NOMO-1 (cell line): Measurements from ENCODE around the gene CACNA1C.

ENCODE experiments used
- DNase-seq, 2 experiments: peaks; one replicate each; lab custom pipeline; 2025; ENCODE audit not compliant: unreplicated experiment in 2 of 2; lab: John Stamatoyannopoulos, UW

CACNA1C gene

DNA sequence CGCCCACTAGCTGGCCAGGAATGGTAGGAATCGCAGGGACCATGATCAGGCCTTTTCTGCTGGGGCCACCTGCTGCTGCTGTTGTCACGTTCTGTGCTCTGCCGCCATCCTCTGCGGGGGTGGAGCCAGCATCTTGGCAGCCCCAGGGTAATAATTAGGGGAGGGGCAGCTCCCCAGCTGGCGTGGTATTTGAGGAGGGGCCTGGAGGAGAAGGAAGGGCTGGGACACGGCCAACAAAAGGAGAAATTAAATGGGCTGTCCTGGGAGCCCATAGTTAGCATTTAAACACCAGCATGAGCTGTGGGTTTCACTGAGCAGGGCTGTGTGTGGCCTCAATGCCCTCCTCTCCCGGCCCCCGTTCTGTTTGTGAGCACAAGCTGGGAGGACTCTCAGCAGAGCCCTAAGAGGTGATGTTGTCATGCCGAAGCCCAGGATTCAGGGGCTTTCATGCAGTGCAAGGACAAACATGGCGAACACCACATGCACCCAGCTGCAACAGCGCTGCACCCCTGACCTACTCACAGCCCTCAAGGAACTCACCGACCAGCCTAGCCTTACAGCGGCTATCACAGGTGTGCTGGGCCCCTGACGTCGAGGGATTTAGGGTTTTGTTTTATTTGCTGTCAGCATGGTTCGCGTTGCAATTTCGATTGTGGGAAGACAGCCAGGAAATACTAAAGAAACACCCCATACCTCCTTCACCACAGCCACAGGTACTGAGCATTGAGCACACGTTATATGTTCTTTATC, 324.3 kb downstream of the CACNA1C start:
- DNase-seq, result no peak

DNA sequence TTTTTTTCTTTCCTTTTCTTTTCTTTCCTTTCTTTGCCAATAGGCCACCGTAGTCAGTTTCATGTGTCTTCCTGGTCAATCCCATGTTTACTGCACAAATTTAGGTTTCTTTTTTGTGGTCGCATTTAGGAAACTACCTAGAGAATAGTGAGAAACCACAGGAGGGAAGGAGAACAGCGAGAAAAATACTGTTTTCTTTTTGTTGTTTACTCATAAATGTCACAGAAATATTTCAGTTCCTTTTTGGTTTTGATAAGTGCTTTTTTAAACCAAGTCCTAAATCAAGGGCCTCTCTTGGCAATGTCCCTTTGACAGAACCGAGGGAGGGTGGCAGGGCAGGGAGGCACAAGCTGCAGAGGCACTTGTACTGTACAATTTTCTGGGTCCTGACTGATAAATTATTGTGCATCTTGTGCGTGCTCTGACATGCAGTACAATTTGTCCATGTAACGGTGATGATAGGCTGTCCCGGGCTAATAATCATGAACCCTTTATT, 326.1 kb downstream of the CACNA1C start:
- DNase-seq, result peak in 1 of 2 experiments; percentile 17

DNA sequence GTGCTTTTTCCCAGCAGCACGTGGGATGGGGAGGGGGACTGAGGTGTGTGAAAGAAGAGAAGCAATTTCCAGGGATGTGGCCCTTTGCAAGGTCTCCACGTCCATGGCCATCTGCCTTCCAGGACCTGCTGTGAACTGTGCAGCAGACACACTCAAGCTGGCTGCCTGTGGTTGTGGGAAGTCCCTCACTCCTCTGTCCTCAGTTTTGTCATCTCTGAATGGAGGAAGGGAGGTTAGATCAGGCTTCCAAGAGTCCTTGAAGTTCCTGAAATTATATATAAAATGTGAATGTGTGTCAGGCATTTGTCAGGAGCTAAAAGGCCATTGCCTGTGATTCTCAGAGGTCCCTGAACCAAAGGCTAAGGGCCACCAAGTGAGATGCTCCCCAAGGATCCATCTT, 328.2 kb downstream of the CACNA1C start:
- no peak for DNase-seq

DNA sequence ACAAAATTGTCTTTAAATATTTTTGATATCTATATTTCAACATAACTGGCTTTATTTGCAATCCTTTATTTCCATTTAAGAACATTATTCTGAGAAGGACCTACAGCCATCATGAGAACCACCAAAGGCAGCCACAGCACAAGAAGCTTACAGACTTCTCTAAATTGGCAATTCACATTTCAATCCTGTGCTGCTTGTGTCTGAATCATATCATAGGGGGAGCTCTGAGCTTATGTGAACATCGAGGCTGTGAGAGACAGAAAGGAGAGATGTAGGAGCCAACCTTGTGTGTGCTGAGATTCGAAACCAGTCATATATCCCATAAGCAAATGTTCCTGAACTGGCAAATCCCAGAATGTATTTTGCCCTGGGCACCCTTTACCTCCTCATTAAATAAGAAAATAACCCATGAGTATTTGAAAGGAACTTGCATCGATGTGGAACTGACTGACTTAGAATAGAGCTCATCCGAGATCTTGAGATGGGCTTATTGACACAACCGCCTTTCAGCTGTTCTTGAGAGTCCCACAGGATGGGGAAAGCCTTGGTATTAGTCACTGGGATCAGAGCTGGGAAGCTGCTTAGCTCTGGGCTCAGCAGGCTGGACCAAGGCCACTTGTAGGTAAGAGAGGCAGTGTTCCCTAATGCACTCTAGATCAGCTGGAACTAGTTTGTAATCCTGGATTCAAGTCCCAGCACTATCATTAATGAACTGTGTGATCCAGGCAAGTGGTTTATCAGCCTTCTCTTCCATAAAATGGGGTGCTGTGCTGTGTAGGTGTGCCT, 329.8 kb downstream of the CACNA1C start:
- DNase-seq, result peak in 1 of 2 experiments; percentile 46

DNA sequence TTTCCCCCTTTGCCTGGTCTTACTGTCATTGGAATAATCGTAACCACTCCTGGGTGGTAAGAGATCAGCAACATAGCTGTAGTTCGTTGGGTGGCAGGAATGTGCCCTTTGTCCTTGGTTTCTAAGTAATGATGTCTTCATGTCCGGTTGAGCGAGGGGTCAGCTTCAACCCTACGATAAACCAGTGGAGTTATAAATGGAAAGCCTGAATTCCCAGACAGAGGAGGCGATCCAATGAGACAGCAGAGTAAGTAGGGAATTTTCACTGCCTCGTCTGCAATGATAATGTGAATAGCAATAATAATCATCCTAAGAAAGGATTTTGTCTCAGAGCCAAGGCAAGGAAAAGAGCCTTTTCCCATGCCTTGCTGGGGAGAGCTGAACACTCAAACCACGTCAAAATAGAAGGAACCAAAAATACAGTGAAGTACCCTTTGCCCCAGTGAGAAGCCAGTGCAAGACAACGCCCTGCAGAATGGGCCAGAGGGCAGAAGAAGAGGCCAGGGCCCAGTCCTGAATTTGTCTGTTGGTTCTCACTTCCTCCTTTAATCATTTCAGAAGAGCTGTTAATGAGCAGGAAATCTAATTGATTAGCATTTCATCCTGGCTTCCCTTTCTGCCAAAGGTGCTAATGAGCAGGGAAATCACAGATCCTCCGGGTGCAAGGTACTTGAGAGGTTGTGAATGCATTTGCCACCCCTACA, 330.7 kb downstream of the CACNA1C start:
- DNase-seq, result peak; percentile 62 to 73

DNA sequence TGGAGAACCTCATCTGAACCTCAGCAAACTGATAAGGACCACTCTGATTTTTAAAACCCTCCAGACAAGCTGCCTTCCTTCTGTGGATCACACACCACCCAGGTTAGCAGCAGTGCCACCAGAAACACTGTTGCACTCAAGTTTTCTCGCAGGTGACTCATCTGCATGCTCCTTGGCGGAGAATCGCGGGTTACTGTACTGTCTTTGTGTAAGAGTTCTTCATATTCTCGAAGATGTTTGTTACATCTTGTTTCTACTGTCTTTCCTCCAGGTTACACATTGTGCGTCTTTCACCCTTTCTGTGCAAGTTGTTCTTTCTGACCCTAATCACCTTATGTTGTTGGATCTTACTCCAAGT, 331.2 kb downstream of the CACNA1C start:
- no peak for DNase-seq

DNA sequence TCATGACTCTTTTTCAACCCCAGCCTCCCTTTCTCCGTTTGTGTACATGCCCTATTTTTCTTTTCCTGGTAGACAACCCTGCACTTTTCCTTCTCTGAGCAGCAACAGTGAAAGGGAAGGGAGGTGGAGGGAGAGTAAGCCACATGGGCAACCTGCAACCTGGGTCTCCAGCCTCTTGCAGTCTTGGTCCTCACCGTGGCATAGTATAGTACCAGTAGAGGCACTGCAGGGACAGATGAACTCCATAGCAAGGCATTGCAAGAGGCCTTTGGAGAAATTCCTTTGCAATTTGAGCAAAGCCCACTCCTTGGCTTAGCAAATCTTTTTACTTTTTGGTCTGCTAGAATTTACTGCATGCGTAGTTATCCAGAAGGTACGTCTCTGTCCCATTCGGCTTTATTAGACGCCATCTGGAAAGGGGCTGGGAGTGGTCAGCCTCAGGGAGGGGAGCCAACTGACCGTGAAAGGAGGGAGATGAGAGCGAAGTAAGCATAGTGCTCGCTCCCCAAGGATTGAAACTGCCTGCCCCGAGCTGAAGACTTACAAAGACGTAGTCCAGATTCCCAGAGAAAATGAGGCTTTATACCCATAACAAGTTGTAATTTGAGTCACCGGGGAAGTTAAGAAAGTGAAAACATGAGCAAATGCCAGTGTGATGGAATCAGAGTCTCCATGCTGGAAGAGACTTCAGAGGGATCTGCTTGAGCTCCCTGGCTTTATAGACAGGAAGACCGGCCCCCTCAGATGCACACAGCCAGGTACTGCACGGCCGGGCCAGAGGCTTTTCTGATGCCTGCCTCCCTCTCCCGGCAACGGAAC, 332.0 kb downstream of the CACNA1C start:
- no peak for DNase-seq

DNA sequence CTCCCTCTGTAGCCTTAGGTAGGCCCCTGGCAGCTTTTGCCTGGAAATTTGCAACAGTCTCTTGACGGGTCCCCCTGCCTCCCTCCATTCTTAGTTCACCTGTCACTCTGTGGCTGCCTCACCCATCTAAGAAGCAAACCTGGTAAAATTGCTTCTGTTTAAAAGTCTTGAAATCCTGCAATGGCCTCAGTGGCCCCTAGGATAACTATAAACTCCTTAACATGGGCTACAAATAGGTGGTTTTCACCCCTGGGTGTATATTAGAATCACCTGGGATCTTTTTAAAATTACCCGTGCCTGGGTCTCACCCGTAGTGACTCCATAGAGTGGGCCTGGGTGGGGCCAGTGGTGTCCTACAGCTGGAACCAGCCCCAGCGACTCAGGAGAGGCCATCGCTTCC, 332.7 kb downstream of the CACNA1C start:
- no peak for DNase-seq

DNA sequence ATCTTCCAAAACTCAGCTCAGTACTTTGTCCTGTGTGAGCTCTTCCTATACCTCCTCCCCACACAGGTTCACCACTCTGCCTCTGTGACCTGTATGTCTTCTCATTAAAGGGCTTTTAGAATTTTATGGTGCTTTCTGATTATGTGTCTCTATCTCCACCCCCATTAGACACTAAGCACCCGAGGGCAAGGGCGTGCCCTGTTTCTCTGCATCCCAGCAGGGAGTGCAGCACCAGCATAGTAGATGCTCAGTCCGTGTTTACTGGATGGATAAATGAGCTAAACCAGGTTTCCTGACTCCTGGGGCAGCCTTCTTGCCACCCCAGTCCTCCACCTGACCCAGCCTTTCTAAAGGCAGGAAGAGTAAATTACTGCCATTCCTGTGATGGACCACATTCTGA, 333.8 kb downstream of the CACNA1C start:
- DNase-seq, result no peak

DNA sequence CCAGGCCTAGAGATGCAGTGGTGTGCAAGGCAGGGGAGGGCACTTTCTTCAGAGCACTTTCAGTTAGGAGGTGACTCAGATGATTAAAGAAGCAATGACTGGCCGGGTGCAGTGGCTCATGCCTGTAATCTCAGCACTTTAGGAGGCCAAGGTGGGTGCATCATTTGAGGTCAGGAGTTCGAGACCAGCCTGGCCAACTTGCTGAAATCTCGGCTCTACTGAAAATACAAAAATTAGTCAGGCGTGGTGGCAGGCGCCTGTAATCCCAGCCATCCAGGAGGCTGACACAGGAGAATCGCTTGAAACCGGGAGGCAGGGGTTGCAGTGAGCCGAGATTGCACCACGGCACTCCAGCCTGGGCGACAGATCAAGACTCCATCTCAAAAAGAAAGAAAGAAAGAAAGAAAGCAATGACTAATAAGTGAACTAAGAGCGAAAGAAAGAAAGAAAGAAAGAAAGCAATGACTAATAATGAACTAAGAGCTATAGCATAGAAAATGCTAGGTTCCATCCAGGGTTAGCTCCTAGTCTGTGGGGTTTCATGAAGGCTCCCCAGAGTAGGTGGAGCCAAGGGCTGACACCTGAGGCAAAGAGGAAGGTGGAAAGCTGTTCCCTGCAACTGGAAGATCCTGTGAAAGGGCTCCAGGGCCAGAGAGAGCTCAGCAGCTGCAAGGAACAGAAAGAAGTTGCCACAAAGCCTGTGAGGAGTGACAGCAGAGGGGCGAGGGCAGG, 334.5 kb downstream of the CACNA1C start:
- no peak for DNase-seq

DNA sequence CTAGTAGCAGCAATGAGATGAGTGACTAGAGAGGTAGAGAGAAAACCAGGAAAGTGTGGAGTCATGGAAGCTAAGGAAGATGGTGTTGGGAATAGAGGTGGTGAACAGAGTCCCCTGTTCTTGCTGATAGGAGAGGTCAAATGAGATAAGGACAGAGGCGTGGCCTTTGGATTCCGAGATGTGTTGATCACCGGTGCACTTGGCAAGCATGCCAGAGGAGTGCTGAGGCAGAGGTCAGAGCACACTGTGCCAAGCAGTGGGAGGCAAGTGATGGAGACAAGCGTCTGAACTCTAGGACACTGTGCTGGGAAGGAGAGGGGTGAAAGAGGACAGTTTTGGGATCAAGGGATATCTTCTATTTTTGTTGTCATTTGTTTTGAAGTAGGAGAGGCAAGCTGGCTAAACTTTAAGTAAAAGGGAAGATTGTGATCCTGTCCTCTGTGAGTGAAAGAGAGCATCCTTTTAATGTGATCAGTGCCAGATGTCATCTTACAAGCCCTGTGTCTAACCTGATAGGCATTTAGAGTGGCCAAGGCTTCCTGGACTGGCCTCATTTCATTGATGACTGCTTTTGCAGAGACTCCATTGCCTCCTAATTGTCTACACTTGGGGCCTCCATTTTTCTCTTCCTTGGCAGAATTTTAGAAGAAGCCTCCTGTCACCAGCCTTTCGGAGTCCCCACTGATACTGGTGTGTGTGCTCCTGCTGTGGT, 336.4 kb downstream of the CACNA1C start:
- DNase-seq, result no peak

DNA sequence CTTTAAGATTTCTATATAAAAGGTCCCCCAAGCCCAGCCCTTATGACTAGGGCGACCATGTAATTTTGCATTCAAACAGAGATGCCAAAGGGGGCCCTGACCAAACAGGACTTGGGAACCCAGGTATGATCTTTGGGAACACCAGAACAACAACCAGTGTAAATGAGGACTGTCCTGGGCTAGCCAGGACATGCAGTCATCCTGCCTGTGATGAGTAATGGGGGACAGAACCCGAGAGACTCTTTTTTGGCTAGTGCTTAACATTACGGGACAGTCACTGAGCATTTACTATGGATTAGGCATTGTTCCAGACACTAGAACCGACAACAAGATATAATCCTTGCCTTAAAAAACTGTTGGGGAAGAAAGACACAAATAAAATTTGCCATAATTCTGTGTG, 337.3 kb downstream of the CACNA1C start:
- no peak for DNase-seq

DNA sequence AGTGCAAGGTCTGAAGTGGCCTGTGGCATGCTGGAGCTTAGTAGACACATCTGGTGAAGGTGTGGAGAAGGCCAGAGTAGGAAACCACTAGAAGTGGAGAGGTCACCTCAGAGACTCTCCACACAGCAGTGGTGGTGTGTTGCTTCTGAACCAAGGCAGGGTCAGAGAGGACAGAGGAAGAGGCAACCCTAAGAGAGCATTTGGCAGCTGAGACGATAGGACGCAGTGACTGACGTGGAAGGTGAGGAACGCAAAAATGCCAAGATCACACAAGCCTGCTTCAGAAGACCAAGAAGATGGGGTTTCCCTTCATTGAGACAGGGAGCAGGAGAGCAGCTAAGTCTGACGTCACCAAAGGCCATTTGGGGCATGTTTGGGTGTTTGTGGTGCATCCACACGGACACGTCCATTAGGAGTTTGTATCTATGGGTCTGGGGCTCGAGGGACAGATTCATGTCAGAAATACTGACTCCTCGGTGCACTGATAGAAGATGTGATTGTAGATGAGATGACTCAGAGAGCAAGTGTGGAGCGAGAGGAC, 338.1 kb downstream of the CACNA1C start:
- DNase-seq, result no peak

DNA sequence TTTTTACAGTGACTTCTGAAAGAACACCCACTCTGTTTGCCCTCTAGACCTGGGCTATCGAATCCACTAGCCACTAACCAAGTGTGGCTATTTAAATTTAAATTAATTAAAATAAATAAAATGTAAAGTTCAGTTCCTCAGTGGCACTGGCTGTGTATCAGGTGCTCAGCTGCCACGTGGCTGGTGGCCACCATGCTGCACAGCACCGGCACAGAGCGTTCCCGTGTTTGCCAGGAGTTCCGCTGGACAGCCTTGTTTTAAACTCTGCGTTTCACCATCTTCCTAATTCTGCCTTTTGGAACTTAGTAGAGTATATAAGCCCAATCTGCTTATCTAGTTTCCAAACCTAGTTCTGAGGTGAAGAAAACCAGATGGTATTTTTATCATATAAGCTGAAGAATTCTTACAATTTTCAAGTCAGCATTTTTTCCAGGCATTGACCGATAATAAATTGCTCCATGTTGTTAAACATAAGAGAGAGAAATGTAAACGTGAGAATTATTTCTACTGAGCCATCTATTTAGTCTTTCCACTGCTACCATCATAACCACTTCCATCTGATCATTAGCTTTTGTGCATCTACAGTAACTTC, 339.0 kb downstream of the CACNA1C start:
- no peak for DNase-seq

DNA sequence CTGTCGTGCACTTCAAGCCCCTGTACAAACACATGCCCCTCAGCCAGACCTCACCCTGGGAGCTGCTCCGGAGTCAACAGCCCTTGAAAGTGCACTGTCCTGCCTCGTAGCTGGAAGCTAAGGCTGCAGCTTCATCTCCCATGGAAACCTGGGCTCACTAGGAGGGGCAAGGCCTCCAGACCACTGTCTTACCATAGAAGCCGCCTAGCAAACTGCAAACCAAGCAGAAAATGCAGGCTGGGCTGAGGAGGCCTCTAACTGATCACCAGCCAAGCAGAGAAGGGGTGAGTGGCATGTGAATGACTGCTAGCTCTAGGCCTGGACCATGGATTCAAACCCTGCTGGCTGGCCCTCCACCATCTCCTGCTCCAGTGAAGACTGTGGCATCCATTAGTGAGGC, 340.2 kb downstream of the CACNA1C start:
- no peak for DNase-seq

DNA sequence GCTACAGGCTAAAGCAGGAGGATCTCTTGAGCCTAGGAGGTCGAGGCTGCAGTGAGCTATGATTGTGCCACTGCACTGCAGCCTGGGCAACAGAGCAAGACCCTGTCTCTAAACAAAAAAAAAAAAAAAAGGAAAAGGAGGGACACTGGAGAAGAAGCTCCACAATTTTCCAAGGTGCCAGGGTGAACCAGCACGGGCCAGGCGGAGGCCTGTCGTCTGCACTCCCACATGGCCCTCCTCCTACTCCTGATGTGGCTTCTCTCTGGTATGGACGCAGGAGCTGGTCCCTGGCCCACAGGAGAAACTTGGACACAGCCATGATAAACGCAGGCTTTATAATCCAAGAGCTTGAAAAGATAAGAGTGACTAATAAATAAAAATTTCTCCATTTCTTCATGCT, 341.2 kb downstream of the CACNA1C start:
- no peak for DNase-seq

DNA sequence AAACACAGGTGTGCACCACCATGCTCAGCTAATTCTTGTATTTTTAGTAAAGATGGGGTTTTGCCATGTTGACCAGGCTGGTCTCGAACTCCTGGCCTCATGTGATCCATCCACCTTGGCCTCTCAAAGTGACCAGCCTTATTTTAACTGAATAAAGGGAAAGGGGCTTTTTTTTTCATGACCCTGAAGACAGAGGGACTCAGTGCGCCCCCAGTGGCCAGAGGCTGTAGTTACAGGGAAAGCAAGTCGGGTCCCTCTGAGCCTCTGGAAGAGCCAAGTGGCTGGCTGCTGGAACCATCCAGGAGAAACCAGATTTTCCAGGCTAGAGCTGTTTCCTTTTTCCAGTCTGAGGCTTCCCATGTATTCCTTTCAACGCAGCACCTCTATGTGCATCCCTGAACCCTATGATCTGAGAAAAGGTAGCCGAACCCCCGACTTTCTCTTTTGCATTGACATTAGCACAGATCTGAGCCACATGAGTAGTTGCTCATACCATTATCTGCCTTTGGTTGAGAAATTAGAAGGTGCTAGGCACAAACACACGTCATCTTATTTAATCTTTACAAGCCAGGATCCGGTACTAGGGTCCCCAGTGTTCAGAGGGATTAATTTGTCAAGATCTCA, 342.7 kb downstream of the CACNA1C start:
- peak in 1 of 2 experiments; percentile 3 for DNase-seq

DNA sequence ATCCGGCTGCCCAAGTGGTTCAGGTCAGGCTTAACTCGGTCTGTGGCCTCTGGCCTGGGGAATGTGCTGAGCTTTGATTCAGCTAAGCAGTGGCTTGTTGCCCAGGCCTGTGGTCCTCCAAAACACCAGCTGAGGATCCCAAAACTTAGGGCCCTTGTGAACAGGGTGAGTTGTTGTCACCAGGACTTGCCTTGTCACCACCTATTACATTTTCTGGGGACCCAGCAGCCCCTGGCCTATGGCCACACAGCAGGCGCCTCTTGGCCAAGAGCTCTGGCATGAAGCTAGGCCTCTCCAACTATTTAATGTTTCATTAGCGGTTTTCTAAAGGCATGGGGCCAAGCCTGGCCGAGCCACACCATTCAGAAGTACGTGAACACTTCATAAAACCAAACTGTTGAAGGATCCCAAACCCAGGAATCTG, 343.7 kb downstream of the CACNA1C start:
- DNase-seq, result no peak
